Measurements from ENCODE around the gene NIPAL3. TPM values are rescaled to one million over a fixed set of nuclear protein-coding genes. Genes with fewer than 3 reads are reported as not detected.

Gene NIPAL3
- polyA plus RNA-seq, 1 donor from 2014 or later, result 9.6 TPM

DNA sequence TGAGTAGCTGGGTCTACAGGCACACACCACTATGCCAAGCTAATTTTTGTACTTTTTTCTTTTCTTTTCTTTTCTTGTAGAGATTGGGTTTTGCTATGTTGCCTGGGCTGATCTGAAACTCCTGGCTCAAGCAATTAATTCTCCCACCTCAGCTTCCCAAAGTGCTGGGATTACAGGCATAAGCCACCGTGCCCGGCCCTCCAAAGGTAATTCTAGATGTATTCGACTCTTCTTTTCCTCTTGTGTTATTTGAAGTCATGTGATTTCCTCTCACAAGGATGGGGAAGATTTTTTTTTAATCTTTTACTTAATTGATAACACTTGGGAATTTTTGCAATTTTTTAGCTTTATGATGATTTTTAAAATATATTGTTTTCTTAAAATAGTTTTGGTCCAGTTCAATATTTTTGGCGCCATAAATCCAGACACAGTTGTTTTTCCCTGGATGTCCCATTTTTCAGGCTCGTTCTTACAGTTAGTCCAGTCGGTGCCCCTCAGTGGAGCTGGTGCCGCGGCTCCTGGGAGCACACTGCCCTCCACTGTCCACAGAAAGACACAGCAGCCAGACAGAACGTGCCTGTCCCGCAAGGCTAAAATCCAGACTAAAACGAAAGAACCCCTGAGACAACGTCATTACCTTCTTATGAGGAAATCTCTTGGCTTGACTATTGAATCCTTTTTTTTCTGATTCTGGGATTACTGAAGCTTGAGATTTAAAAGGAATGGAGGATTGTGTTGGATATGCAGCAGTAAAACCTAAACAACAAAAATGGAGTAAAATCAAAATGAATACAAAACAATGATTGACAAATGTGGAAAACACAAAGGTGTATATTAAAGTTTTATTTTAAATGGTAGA, 24.4 kb upstream of the NIPAL3 start:
- TF ChIP-seq MXI1 (conservative IDR thresholded peaks at IDR 0.05; ENCODE audit: poor library complexity, severe bottlenecking), result no peak
- TF ChIP-seq RAD21 (conservative IDR thresholded peaks at IDR 0.05), result peak; percentile 91
- peak; percentile 89 for TF ChIP-seq CTCF (IDR thresholded peaks at IDR 0.05; ENCODE audit: poor library complexity, severe bottlenecking)
- peak; percentile 93 for TF ChIP-seq SMC3 (conservative IDR thresholded peaks at IDR 0.05; ENCODE audit: poor library complexity)
- TF ChIP-seq POLR2AphosphoS5 (IDR thresholded peaks at IDR 0.05), result no peak
- TF ChIP-seq EZH2 (IDR thresholded peaks at IDR 0.05; ENCODE audit: borderline replicate concordance, insufficient read depth, low read length, poor library complexity, severe bottlenecking), result no peak
- Histone ChIP-seq H4K20me1 (ENCODE audit: insufficient read depth) (no peaks in the 10 kb centered on the region), H3F3A (ENCODE audit: insufficient read depth, low read length, poor library complexity, severe bottlenecking) (no peaks in the 10 kb centered on the region), H3K27me3 (ENCODE audit: insufficient read depth, low read depth, low read length) (no peaks in the 10 kb centered on the region), H3K4me2 (ENCODE audit: low read length) (no peak overlapping the region), H3K4me3 (ENCODE audit: low read length) (no peak overlapping the region), H3K79me2 (replicated peaks; ENCODE audit: insufficient read depth, low read length) (no peaks in the 10 kb centered on the region), H3K9me3 (ENCODE audit: low read length) (no peaks in the 10 kb centered on the region), H3K36me3 (ENCODE audit: insufficient read depth, low read length) (no peaks in the 10 kb centered on the region), H2AFZ (ENCODE audit: low read depth, low read length) (no peak overlapping the region), H3K9me2 (ENCODE audit: insufficient read depth, low read length) (no peaks in the 10 kb centered on the region), H3K9ac (ENCODE audit: low read length) (no peak overlapping the region), H3K27ac (ENCODE audit: low read length) (no peak overlapping the region)

GRCh38 chr1:24391882-24392603, 23.6 kb upstream of the NIPAL3 start:
- H3K79me2 ChIP-seq (replicated peaks; ENCODE audit: insufficient read depth, low read length), result no peaks in the 10 kb centered on the region
- no peaks in the 10 kb centered on the region for H3K9me2 ChIP-seq (ENCODE audit: insufficient read depth, low read length)
- no peak overlapping the region for H3K4me3 ChIP-seq (ENCODE audit: low read length)
- H2AFZ ChIP-seq (ENCODE audit: low read depth, low read length), result no peak overlapping the region
- no peaks in the 10 kb centered on the region for H3K9me3 ChIP-seq (ENCODE audit: low read length)
- H3F3A ChIP-seq (ENCODE audit: insufficient read depth, low read length, poor library complexity, severe bottlenecking), result no peaks in the 10 kb centered on the region
- no peak for TF ChIP-seq TAF1 (IDR thresholded peaks at IDR 0.05; ENCODE audit: low read depth)
- TF ChIP-seq RAD21 (conservative IDR thresholded peaks at IDR 0.05), result peak; percentile 81
- peak; percentile 78 for TF ChIP-seq CTCF (IDR thresholded peaks at IDR 0.05; ENCODE audit: poor library complexity, severe bottlenecking)
- peak; percentile 81 for TF ChIP-seq SMC3 (conservative IDR thresholded peaks at IDR 0.05; ENCODE audit: poor library complexity)
- no peak for TF ChIP-seq EZH2 (IDR thresholded peaks at IDR 0.05; ENCODE audit: borderline replicate concordance, insufficient read depth, low read length, poor library complexity, severe bottlenecking)
- TF ChIP-seq MXI1 (conservative IDR thresholded peaks at IDR 0.05; ENCODE audit: poor library complexity, severe bottlenecking), result no peak
- H3K27me3 ChIP-seq (ENCODE audit: insufficient read depth, low read depth, low read length), result no peaks in the 10 kb centered on the region
- no peak overlapping the region for H3K4me2 ChIP-seq (ENCODE audit: low read length)
- no peaks in the 10 kb centered on the region for H3K36me3 ChIP-seq (ENCODE audit: insufficient read depth, low read length)
- no peak overlapping the region for H3K9ac ChIP-seq (ENCODE audit: low read length)
- H4K20me1 ChIP-seq (ENCODE audit: insufficient read depth), result no peaks in the 10 kb centered on the region
- H3K27ac ChIP-seq (ENCODE audit: low read length), result no peak overlapping the region
